GM12801 (cell line): Measurements from ENCODE around the gene CALM3.

ENCODE experiments used
- CTCF ChIP-seq: IDR thresholded peaks from one replicate; pipeline ENCODE4 v1.5.1; 2011; ENCODE audit warnings: control low read depth; ENCODE audit not compliant: insufficient read length; ENCODE audit errors: extremely low read depth

Gene CALM3

GRCh38 chr19:46629546-46630025 lies 28.5 kb downstream of the CALM3 start:
- TF ChIP-seq CTCF = no peak

GRCh38 chr19:46630586-46631205 lies 29.6 kb downstream of the CALM3 start:
- TF ChIP-seq CTCF = no peak

- TF ChIP-seq CTCF = no peak
Measured at GRCh38 chr19:46631481-46631880, 30.4 kb downstream of the CALM3 start.

- TF ChIP-seq CTCF = no peak
Measured at GRCh38 chr19:46633130-46633529, 32.0 kb downstream of the CALM3 start.

GRCh38 chr19:46634045-46634655 lies 33.0 kb downstream of the CALM3 start:
- no peak for TF ChIP-seq CTCF

- TF ChIP-seq CTCF = no peak
Measured at GRCh38 chr19:46634656-46635218, 33.6 kb downstream of the CALM3 start.

- no peak for TF ChIP-seq CTCF
Measured at GRCh38 chr19:46635920-46636761, 35.0 kb downstream of the CALM3 start, which contains the start of gene GNG8. GNG8 (minus strand) TSS chr19:46636202; CDS start chr19:46634682, 1,520 bp downstream.
